ENCODE measurements around the gene ADAT3. TPM values are rescaled to one million over a fixed set of nuclear protein-coding genes. Genes with fewer than 3 reads are reported as not detected.
A peak's percentile ranks its signal among the peaks of the same experiment; 100 is the strongest.

The ADAT3 gene
- total RNA-seq, 1 donor = 3.9 TPM

GRCh38 chr19:1859331-1859781 is 45.8 kb upstream of the ADAT3 start:
- H3K4me3 ChIP-seq (ENCODE audit: low read depth, low read length) = no peak overlapping the region

DNA sequence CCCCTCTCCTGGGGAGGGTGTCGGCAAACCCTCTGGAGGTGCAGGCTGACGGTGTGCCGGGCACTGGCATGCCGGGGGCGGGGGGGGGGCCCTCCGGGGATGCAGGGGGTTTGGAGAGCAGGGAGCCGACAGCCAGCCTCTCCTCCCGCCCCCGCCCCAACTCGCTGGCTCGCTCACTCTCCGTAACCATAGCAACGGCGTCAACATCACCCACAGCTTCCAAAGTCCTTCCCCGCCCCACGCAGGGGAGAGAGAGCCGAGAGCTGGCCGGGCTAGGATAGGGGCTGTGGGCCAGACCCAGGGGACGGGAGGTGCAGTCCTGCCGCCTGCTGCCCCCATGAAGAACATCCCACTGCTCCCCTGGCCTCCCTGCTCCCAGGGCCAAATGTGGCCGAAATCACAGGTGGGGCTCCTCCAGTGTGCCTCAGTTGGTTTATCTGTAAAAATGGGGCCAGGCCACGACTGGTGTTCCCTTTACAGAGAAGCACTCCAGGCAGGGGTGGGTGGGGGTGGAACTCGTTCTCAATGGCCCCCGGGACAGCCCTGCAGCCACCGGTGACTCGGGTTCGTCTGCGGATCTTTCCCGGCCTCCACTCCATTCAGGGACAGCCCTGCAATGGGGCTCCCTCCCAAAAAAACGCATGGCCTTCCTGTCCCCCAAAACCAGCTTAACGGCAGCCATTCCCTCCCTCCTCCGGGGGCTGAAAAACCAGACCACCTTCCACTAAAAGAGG is 45.0 kb upstream of the ADAT3 start:
- peak overlapping the region; percentile 18 for H3K4me3 ChIP-seq (ENCODE audit: low read depth, low read length)
- DNase-seq (ENCODE audit: low read depth) = peak; percentile 78
- TF ChIP-seq, protein P1, sequence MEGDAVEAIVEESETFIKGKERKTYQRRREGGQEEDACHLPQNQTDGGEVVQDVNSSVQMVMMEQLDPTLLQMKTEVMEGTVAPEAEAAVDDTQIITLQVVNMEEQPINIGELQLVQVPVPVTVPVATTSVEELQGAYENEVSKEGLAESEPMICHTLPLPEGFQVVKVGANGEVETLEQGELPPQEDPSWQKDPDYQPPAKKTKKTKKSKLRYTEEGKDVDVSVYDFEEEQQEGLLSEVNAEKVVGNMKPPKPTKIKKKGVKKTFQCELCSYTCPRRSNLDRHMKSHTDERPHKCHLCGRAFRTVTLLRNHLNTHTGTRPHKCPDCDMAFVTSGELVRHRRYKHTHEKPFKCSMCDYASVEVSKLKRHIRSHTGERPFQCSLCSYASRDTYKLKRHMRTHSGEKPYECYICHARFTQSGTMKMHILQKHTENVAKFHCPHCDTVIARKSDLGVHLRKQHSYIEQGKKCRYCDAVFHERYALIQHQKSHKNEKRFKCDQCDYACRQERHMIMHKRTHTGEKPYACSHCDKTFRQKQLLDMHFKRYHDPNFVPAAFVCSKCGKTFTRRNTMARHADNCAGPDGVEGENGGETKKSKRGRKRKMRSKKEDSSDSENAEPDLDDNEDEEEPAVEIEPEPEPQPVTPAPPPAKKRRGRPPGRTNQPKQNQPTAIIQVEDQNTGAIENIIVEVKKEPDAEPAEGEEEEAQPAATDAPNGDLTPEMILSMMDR (IDR thresholded peaks at IDR 0.05; ENCODE audit: insufficient read depth, low read depth, low read length) = no peak

More at GRCh38 chr19:1859331-1859781, 45.8 kb upstream of the ADAT3 start:
- DNase-seq (ENCODE audit: low read depth) = no peak
- TF ChIP-seq, protein P1 (IDR thresholded peaks at IDR 0.05; ENCODE audit: insufficient read depth, low read depth, low read length) = no peak

GRCh38 chr19:1860821-1861598 is 44.2 kb upstream of the ADAT3 start:
- TF ChIP-seq, protein P1 (IDR thresholded peaks at IDR 0.05; ENCODE audit: insufficient read depth, low read depth, low read length) = no peak
- H3K4me3 ChIP-seq (ENCODE audit: low read depth, low read length) = peak overlapping the region; percentile 80
- no peak for DNase-seq (ENCODE audit: low read depth)

GRCh38 chr19:1861599-1862031 is 43.6 kb upstream of the ADAT3 start:
- peak overlapping the region; percentile 80 for H3K4me3 ChIP-seq (ENCODE audit: low read depth, low read length)
- DNase-seq (ENCODE audit: low read depth) = no peak
- TF ChIP-seq, protein P1 (IDR thresholded peaks at IDR 0.05; ENCODE audit: insufficient read depth, low read depth, low read length) = no peak

DNA sequence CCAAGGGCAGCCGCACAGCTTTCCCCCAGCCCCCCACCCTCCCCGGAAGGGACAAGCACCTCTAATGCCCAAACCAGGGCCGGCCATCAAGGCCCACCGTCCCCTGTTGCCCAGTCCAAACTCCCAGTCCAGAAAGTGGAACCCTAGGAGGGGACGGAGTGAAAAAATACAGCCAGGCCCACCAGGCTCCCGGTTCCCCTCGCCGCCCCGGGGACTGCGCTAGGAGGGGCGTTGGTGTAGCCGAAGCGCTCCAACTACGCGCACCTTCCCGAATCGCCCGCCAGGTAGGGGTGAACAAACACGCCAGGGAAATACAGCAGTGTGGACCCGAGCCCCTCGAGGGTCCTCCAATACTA is 43.2 kb upstream of the ADAT3 start:
- DNase-seq (ENCODE audit: low read depth) = no peak
- H3K4me3 ChIP-seq (ENCODE audit: low read depth, low read length) = peak overlapping the region; percentile 80
- TF ChIP-seq, protein P1 (IDR thresholded peaks at IDR 0.05; ENCODE audit: insufficient read depth, low read depth, low read length) = no peak

DNA sequence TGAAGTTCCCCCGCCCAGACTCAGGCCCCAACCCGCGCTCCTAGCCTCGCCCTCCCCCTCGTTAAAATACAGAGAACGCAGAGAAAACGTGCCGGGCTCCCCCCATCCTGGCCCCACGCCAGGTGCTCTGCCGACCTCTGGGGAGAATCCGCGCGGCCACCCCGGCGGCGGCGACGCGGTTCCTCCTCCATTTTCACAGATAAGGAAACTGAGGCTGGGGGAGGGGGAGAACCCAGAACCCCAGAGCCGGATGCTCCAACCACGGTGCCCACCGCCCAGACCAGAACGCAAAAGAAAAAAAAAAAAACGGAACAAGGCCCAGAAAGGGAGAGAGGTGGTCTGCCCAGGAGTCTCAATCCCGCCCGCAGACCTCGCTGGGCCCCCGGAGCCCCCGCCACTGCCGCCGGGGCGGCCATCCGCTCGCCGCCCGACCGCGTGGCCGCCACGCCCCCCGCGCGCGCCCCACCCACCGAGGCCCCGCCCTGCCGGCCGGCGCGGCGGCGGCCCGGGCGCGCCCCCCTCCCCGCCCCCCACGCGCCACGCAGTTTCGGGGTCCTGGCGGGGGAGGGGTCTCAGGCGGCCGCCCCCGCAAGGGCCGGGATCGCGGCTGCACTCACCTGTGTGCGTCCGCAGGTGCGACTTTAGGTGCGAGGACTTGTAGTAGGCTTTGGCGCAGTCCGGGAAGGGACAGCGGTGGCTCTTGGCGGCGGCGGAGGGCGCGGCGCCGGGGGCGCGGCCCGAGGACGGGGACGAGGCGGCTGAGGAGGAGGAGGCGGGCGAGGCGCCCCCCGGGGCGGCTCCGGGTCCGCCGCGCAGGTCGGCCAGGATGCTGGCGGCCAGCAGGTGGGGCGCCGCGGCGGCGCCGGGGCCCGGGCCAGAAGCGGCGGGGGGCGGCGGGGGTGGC is 42.5 kb upstream of the ADAT3 start:
- DNase-seq (ENCODE audit: low read depth) = no peak
- TF ChIP-seq, protein P1 (IDR thresholded peaks at IDR 0.05; ENCODE audit: insufficient read depth, low read depth, low read length) = no peak

More for the DNA sequence above, 42.5 kb upstream of the ADAT3 start:
- H3K4me3 ChIP-seq (ENCODE audit: low read depth, low read length) = peak overlapping the region; percentile 80

Data from fibroblast of villous mesenchyme (primary cell).